Non-pigmented ciliary epithelial cell (primary cell): Measurements from ENCODE around the gene BCL7A.
"Not testable (repeated sequence)": the region's sequence is repeated elsewhere in the genome, so short reads cannot be mapped to it uniquely, and the experiment has no call there.

Source experiments
- DNase-seq: peaks from one replicate; pipeline ENCODE4 v3.0.0-alpha.2; 2010; ENCODE audit warnings: low read depth

BCL7A gene

DNA sequence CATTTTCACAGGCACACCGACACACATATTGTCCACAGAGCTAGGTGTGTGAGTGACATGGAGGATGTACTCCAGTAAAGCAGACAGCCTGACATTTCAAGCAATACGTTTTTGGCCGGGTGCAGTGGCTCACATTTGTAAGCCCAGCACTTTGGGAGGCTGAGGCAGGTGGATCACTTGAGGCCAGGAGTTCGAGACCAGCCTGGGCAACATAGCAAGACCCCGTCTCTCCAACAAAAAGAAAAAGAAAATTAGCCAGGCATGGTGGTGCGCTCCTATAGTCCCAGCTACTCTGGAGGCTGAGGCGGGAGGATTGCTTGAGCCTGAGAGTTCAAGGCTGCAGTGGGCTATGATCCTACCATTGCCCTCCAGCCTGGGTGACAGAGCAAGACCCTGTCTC lies 34.7 kb downstream of the BCL7A start:
- DNase-seq: not testable (repeated sequence)

DNA sequence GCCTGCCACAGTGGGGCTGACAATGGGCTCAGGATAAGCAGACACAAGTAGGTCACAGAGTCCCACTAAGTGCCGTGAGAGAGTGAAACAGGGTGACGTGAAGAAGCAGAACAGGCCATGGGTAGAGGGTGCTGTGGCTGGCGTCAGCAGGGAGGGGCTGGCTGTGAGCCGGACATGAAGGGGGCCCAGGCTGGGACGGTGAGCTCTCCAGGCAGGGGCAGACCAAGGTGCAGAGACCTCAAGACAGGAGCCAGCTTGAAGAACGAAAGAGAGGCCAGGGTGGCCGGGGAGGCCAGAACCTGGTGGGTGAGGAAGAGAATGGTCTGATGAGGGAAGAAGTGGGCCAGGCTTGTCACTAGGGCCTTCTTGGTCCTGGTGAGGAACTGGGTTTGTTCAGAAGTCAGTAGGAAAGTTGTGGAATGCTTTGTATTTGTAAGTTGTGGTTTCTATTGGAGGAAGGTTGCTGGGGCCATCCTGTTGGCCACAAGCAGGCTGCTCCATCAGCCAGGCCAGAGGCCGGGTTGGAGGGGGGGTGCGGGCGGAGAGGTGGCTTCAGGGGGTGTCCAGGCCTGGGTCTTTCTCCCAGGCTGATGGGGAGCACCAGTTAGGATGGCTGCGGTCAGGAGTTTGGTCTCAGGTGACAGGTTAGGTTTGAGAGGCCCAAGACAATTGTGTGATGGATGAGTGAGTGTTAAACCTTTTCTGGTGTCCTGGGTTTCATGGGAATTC lies 35.5 kb downstream of the BCL7A start:
- DNase-seq: no peak

DNA sequence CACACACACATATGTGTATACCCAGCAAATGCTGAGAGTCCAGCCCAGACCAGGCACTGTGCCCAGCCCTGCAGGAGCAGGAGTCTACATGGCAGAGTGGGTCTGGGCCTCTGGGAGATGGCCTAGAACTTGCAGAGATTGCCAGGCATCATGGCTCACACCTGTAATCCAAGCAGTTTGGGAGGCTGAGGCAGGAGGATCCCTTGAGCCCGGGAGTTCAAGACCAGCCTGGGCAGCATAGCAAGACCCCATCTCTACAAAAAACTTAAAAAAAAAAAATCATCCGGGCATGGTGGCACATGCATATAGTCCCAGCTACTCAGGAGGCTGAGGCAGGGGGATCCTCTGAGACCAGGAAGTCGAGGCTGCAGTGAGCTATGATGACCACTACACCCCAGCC lies 36.1 kb downstream of the BCL7A start:
- no peak for DNase-seq

DNA sequence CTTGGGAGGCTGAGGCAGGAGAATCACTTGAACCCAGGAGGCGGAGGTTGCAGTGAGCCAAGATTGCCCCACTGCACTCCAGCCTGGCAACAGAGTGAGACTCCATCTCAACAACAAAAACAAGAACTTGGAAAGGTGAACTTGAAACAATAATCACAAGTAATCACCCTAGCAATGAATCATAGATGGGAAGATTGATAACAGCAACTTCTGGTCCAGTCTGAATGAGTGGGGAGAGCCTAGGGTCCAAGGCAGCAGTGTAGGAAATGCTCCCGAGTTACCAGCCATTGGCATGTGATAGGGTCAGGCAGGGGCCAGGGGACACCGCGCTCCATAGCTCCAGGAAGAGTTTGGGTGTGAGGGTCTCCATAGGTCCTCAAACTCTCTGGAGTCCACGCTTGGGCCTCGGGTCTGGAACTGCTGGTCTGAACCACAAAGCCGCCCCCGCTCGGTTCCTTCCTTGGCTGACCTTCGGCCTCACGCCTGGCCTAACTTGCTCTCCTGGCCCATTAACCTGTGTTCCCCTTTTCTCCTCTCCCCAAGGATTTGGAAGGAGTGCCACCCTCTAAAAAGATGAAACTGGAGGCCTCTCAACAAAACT lies 37.0 kb downstream of the BCL7A start:
- DNase-seq: no peak

DNA sequence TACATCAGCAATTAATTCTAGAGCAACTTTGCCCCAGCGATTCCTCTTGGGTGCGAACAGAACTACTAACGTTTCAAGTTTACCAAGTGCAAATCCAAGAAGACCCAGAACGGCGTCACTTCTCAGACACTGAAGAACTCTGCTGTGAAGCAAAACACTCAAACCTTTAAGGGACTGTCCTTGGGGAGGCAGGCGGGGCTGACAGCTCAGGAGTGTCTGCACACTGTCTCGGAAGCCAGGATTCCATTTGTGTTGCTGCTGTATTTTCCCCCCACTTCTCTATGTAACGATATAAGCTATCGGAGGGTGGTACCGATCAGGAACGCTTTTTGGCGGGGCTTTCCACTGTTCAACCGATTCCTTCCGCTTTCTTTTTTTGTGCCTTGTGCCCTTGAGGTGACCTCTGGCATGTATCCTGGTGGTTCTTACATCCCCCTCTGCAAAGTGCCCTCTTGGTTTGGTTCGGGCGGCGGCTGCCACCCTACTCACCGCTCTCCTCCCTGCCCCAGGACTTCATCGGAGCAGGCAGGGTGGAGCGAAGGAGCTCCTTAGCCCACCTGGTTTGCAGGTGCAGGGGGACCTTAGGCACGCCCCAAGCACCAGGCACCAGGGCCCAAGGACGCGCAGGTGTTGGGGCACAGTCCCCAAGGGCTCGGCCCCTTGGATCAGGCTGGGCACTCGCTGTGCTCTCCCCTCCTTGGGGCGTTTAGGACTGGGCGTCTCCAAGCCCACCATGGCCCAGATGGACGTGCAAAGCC lies 37.7 kb downstream of the BCL7A start:
- DNase-seq: no peak

DNA sequence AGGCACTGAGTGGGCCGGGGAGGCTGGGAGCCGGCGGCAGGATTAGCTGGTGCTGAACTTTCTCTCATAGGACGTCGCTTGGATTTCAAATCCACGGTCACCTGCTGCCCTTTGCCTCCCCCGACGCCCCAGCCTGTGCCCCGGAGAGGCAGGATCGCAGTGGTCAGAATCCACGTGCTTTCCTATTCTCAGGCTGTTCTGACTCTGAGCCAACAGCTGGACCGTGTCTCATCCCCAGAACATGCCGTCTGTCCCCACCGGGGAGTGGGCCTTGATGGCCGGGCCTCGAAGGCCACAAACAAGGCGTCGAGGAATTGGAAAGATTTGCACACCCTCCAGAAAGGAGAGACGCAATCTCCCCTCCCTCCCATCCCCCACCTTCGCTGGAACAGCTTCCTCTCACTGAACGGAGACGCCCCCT lies 38.4 kb downstream of the BCL7A start:
- no peak for DNase-seq

DNA sequence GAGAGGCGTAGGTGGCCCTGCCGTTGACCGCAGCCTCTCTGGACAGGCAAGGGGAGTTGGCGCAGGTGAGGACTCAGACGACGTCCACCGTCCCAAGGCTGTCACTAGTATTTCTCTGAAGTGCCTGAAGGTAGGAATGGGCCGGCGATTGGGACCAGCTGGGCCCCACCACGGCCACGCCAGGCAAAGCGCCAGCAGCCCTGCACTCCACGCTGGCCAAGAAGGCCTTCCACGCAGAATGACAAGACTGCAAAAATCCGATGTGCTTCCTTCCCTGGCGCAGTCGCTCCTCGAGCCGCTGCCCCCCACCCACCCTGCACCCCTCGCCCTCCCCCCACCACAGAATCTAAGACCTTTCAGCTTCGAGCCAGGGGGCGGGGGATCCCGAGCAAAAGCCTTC lies 39.6 kb downstream of the BCL7A start:
- DNase-seq: no peak

DNA sequence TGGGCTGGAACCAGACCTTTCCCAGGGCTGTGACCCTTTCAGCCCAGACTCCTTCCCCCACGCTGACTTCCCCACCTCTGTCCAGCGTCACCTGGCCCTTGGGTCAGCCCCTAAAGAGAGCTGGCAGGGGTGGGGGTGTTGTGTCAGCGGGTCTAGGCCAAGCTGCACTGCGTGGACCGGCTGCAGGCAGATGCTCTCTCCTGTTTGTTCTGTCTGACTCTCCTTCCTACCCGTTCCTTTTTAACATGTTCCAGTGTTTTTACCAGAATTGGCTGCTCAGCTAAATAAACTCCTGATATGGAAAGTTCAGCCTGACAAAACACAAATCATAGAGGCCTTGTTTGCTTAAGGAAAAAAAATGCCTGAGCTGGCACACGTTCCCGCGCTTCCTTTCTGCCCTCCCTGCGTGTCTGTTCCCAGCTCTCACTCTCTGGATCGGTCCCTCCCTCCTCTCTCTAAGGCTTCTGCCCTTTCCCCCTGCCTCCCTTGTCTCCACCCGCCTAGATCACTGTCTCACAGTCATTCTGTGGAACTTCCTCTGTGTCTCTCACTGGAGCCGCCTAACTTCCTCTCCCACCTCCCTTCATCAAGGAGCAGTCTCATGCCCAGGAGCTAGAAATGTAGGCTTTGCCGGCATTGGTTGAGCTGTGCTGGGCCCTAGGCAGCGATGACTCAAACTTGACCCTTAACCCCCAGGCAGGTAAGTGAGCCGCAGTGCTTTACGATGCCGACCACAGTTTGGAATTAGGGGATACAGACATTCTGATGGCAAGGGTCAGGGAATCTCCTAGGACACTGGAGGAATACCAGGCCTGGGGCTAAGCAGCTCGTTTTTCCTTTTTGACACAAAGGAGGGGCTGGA lies 41.4 kb downstream of the BCL7A start:
- DNase-seq: no peak

DNA sequence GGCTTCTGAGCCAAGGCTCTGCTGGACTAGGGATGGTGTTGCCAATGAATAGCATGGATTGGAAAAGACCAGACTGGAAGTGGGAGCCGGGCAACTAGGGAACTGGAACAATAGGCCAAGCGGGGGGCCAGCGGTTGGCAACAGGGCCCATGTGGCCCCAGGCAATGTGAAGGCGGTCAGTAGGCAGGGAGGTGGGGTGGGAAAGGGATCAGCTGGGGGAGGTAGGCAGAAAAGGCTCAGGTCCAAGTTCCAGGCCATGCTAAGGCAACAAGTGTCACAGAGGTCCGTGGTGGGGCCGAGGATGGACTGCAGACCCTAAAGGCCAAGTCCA lies 42.0 kb downstream of the BCL7A start:
- DNase-seq: no peak

DNA sequence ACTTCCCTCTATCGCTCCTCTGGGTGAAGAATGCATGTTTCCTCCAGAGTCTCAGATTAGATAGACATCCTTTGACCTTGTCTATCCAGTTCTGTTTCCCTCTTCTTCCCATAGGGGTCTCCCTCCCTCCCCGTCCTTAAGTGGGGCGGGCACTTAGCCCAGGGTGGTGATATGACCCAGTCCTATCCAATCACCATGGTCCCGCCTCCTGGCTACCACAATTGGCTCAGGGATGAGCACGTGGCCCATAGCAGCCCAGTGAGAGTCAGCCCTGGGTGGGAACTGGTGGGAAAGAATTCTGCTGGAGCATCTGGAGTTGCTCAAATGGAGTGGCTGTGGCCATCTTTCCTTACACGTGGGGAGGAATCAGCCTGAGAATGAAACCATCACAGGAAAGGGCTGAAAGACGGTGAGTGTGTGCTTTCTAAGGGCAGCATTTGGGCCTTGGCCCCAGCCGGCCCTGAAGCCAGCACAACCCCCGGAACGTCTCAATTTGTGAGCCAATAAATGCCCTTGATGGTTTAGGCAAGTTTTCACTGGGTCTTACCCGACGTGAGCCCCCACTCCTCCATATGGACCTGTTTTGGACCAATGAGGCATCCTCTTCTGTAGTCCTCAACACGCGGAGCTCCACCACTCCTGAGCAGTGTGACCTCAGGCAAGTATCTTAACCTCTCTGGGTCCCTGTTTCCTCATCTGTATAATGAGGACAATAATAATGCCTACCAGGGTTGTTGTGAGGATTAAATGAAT lies 42.5 kb downstream of the BCL7A start:
- no peak for DNase-seq

DNA sequence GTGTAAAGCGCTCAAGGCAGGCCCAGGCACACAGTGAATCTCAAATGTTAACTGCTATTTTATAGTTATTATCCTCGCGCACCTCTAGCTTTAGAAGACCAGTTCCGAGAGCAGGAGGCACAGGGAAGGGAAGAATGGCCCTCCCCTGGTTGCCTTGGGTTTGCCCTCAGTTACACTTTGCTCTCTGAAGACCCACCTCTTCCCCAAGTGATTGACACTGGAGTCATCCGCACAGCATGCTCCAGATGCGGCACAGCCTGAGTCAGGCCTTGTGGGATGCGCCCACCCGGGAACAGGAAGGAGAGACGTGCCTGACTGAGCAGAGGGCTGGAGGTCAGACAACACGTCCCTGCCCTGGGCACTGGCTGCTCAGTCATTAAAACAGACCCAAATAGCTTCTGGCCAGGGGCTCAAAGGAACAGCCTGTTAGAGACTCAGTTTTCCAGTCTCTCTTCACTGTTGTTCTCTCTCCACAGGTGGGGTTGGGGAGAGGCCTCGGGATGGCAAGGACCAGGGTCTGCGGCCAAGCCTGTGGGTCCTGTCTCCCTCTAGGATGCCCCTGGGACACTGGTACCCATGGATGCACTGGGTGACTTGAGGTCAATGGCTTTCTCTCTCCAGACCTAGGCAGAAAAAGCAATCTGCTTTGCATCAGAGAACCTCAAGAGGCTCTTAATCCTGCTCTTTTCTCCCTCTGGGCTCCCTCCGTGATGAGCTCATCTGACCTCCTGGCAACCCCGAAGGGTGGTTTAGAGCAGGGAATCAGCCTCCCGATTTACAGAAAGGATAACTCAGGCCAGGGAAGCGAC lies 43.3 kb downstream of the BCL7A start:
- no peak for DNase-seq

DNA sequence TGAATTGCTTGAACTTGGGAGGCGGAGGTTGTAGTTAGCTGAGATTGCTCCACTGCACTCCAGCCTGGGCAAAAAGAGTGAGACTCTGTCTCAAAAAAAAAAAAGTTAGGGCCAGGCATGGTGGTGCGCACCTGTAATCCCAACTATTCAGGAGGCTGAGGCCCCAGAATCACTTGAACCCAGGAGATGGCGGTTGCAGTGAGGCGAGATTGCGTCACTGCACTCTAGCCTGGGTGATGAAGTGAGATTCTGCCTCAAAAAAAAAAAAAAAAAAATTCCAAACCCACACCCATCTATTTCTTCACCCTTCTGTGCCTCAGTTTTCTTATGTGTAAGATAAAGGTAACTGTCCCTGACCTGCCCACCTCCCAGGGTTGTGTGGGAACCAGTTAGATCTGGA lies 45.9 kb downstream of the BCL7A start:
- no peak for DNase-seq

DNA sequence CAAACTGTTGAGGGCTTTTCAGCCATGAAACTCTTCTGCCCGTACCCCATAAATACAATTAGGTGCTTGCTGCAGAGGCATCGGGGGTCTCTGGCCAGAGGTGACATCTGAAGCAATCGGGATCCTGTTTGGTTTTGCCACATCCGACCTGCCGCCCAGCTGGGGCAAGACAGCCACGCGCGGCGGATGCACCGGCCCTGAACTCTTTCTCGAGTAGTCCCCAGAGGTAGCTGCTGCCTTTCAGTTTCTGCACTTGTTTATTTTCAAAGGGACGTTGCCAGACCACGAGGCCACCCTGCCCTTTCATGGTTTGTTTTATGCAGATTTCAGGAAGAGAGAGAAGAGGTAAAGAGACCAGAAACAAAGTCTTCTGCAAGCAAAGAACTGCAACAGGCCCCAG lies 46.3 kb downstream of the BCL7A start:
- DNase-seq: no peak

DNA sequence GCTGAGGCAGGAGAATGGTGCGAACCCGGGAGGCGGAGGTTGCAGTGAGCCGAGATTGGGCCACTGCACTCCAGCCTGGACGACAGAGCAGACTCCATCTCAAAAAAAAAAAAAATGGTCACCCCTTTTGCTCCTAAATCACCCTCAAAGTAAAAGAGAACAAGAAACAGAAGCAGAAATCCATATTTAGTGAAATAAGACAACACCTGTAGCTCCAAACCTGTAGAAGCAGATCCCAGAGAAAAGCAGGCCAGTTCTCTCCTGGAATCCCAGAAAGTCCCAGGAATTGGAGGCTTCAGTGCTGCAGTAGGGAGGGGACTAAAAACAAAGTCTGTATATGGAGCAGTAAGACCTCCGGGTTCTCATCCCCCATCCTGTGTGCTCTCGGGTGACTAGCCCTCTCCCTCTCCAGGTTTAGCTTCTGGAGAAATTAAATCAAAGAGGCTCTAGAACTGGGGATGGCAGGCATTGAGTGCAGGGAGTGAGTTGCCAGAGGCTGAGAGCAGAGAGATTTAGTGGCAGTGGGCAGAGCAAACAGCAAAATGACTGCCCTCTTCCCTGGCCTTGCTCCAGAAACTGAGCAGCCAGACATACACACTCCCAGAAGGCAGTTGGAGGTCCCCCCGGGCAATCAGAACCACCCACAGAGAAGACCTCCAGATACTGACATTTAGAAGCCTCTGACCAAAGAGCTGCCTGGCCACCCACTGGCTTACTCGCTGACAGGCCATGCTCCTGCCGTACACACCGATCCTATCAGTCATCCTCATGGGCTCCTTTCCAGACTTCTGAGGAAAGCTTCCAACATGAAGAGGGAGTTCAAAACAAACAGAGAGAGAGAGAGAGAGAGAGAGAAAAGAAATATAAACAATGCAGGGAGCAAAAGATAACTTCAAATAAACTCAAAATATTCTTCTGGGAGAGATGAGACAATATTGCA lies 50.6 kb downstream of the BCL7A start:
- DNase-seq: peak; percentile 94

DNA sequence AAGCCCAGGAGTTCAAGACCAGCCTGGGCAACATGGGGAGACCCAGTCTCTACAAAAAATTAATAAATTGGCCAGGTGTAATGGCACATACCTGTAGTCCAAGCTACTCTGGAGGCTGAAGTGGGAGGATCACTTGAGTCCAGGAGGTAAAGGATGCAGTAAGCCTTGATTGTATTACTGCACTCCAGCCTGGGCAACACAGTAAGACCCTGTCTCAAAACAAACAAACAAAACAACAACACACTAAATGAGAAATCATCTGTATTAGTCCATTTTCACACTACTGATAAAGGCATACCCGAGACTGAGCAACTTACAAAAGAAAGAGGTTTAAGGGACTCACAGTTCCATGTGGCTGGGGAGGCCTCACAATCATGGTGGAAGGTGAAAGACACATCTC lies 52.1 kb downstream of the BCL7A start:
- no peak for DNase-seq

DNA sequence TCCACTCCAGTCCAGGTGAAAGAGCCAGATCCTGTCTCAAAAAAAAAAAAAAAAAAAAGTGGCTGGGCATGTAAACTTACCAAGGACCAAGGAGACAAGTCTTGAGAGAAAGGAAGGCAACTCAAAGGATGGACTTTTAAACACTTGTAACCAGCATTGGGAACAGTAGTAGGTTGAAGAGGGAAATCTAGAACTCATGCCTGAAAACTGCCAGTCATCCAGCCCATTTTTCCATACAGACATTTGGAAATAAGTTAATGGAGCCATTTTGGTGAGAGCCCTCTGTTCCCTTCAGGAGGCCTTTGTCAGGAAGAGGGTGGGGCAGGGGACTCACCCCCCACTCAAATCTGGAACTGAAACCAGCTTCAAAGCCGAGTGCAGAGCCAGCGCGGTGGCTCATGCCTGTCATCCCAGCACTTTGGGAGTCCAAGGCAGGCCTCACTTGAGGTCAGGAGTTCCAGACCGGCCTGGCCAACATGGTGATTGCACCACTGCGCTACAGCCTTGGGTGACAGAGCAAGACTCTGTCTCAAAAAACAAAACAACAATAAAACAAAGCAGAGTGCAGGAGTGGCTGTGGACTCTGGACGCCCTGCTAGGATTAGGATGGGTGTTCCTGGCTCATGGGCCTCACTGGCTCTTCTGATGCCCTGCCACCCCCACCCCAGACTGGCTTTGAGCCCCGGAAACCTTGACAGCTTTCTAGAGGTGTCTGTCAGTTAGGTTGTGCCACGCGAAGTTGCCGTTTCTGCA lies 55.2 kb downstream of the BCL7A start:
- DNase-seq: no peak

DNA sequence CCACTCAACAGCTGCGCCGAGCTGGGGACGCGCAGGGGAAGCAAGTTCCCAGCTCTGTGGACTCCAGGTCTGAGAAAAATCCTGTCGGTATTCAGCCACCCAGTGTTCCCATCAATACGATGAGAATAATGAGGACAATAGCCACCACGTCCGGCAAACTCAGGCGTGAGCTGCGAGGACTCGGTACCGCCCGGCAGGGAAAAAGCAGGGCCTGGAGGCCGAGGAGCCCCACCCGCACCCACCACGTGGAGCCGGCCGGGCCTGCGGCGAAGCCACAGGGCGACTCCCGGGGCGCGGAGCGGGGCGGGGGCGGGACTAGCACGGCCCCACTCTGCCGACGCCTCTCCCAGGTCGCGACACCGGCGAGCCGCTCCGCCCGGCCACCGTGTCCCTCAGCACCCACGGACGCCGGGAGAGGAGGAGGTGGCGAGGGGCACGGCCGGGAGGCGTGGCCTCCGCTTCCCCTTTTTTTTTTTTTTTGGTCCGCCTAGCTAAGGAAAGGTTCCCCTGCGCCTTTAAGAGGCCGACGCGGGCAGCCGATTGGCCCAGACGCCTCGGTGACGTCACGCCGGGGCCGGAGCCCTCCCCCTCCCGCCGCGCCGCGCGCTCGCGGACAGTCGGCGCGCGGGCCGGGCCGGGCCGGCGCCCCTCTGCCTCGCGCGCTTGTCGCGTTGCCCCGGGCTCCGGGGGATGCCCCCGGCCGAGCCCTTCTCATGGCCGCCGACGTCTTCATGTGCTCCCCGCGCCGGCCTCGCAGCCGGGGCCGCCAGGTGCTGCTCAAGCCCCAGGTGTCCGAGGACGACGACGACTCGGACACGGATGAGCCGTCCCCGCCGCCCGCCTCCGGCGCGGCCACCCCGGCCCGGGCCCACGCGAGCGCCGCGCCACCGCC lies 56.7 kb downstream of the BCL7A start, which contains the start of gene MLXIP:
TSS of gene MLXIP (plus strand) at position 616 of the 892 bp plus-strand sequence. CDS start at position 714, 98 bp downstream.
- DNase-seq: no peak

DNA sequence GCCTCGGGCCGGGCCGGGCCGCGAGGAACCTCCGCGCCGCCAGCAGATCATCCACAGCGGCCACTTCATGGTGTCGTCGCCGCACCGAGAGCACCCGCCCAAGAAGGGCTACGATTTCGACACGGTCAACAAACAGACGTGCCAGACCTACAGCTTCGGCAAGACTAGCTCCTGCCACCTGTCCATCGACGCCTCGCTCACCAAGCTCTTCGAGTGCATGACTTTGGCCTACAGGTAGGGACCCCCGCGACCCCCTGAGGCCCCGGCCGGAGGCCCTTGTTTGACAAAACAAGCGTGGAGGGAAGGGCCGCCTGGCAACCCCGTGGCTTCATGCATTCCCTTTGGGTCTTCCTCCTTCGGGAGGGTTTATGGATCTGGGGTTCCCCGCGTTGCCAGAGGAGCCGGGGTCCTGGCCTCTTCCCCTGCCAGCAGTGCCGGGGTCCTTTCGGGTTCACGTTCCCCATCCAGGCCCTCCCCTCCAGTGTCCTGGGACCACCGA lies 57.4 kb downstream of the BCL7A start:
- no peak for DNase-seq
